Loucy (cell line): ENCODE results near the gene AHCYL1.
A peak's percentile ranks its signal among the peaks of the same experiment; 100 is the strongest.

Experiments
- H2AFZ ChIP-seq: fragments of 200-600 bp; sonication (generic); 2 replicates; pipeline ENCODE4 v1.6.0; 2016; ENCODE audit warnings: antibody characterized with exemption, mild to moderate bottlenecking, low read length, moderate library complexity
- H3F3A ChIP-seq: fragments of 200-600 bp; 2 replicates; pipeline ENCODE4 v1.6.0; 2016; ENCODE audit warnings: antibody characterized with exemption, low read depth, mild to moderate bottlenecking
- H3K27me3 ChIP-seq: fragments of 200-600 bp; sonication (generic); 2 replicates; pipeline ENCODE4 v1.6.1; 2014; ENCODE audit warnings: low read length, mild to moderate bottlenecking; ENCODE audit not compliant: insufficient read depth, poor library complexity, severe bottlenecking
- H3K36me3 ChIP-seq: fragments of 200-600 bp; sonication (generic); 2 replicates; pipeline ENCODE4 v1.6.1; 2016; ENCODE audit warnings: low read length; ENCODE audit not compliant: insufficient read depth
- H3K4me1 ChIP-seq: fragments of 200-600 bp; sonication (generic); 2 replicates; pipeline ENCODE4 v1.5.1; 2014; ENCODE audit warnings: low read length, mild to moderate bottlenecking; ENCODE audit not compliant: insufficient read depth, poor library complexity, severe bottlenecking
- H3K4me2 ChIP-seq: fragments of 200-600 bp; sonication (generic); 2 replicates; pipeline ENCODE4 v1.6.0; 2014; ENCODE audit warnings: antibody characterized with exemption, low read length, low read depth, mild to moderate bottlenecking; ENCODE audit not compliant: poor library complexity, severe bottlenecking
- H3K4me3 ChIP-seq: fragments of 200-600 bp; sonication (generic); 2 replicates; pipeline ENCODE4 v1.5.1; 2014; ENCODE audit warnings: low read length, mild to moderate bottlenecking, mixed read lengths; ENCODE audit not compliant: poor library complexity, severe bottlenecking
- H3K79me2 ChIP-seq: fragments of 200-600 bp; sonication (generic); 2 replicates; pipeline ENCODE4 v1.6.1; 2014; ENCODE audit warnings: low read length; ENCODE audit not compliant: insufficient read depth
- H3K9ac ChIP-seq: fragments of 200-600 bp; sonication (generic); 2 replicates; pipeline ENCODE4 v1.6.0; 2014; ENCODE audit warnings: mild to moderate bottlenecking, low read depth, low read length, moderate library complexity; ENCODE audit not compliant: poor library complexity, severe bottlenecking
- H3K9me2 ChIP-seq: fragments of 200-600 bp; sonication (generic); replicated peaks from 2 replicates; pipeline ENCODE4 v1.6.1; 2016; ENCODE audit warnings: low read depth, low read length, mixed read lengths
- H3K9me3 ChIP-seq: fragments of 200-600 bp; sonication (generic); 2 replicates; pipeline ENCODE4 v1.6.1; 2014; ENCODE audit warnings: mild to moderate bottlenecking, antibody characterized with exemption, low read length, low read depth; ENCODE audit not compliant: insufficient read depth
- H4K20me1 ChIP-seq: fragments of 200-600 bp; sonication (generic); 2 replicates; pipeline ENCODE4 v1.6.0; 2014; ENCODE audit warnings: antibody characterized with exemption, low read length, mild to moderate bottlenecking; ENCODE audit not compliant: insufficient read depth, poor library complexity, severe bottlenecking
- CTCF ChIP-seq: fragments of 200-600 bp; sonication (generic); conservative IDR thresholded peaks from 2 replicates; pipeline ENCODE4 v1.5.1; 2014; ENCODE audit warnings: mild to moderate bottlenecking, antibody characterized with exemption, low read length
- EZH2phosphoT487 ChIP-seq: fragments of 200-600 bp; IDR thresholded peaks from 2 replicates; pipeline ENCODE4 v1.6.1; 2018; ENCODE audit warnings: antibody characterized with exemption, mild to moderate bottlenecking, moderate library complexity, borderline replicate concordance

The AHCYL1 gene

GRCh38 chr1:109989506-109990301, 5.1 kb downstream of the AHCYL1 start:
- Histone ChIP-seq H3K9me3 (no peaks in the 10 kb centered on the region), H3K79me2 (peaks cover 84% of the 10 kb centered on the region), H3K27me3 (peaks cover 6% of the 10 kb centered on the region), H2AFZ (no peak overlapping the region), H3K9me2 (no peaks in the 10 kb centered on the region), H3K9ac (peak overlapping the region; percentile 19), H4K20me1 (peaks cover 63% of the 10 kb centered on the region), H3K4me2 (peak overlapping the region; percentile 61), H3K4me1 (peaks cover 61% of the 10 kb centered on the region), H3K4me3 (peak overlapping the region; percentile 95), H3K36me3 (no peaks in the 10 kb centered on the region), H3F3A (no peaks in the 10 kb centered on the region)
- TF ChIP-seq EZH2phosphoT487 (no peak), CTCF (no peak)

GRCh38 chr1:109990302-109990653, 5.7 kb downstream of the AHCYL1 start:
- Histone ChIP-seq H3K27me3 (peaks cover under 1% of the 10 kb centered on the region), H3K9ac (peak overlapping the region; percentile 19), H3K4me3 (peak overlapping the region; percentile 95), H3K4me2 (peak overlapping the region; percentile 61), H3K9me2 (no peaks in the 10 kb centered on the region), H3K79me2 (peaks cover 78% of the 10 kb centered on the region), H3F3A (no peaks in the 10 kb centered on the region), H3K9me3 (no peaks in the 10 kb centered on the region), H2AFZ (no peak overlapping the region), H3K4me1 (peaks cover 60% of the 10 kb centered on the region), H3K36me3 (no peaks in the 10 kb centered on the region), H4K20me1 (peaks cover 59% of the 10 kb centered on the region)
- TF ChIP-seq CTCF (no peak), EZH2phosphoT487 (no peak)

GRCh38 chr1:109991400-109991925, 6.9 kb downstream of the AHCYL1 start:
- Histone ChIP-seq H3K4me3 (no peak overlapping the region), H2AFZ (no peak overlapping the region), H3K9me2 (no peaks in the 10 kb centered on the region), H3K4me2 (peak overlapping the region; percentile 61), H3K27me3 (no peaks in the 10 kb centered on the region), H3F3A (no peaks in the 10 kb centered on the region), H3K9me3 (no peaks in the 10 kb centered on the region), H3K79me2 (peaks cover 74% of the 10 kb centered on the region), H3K9ac (no peak overlapping the region), H3K4me1 (peaks cover 48% of the 10 kb centered on the region), H3K36me3 (peaks cover 3% of the 10 kb centered on the region; the same call in 1 of the 2 replicates), H4K20me1 (peaks cover 47% of the 10 kb centered on the region)
- TF ChIP-seq CTCF (no peak), EZH2phosphoT487 (no peak)
